ENCODE data around the gene HIVEP1. TPM values are rescaled to one million over a fixed set of nuclear protein-coding genes. Genes with fewer than 3 reads are reported as not detected.
A peak's percentile ranks its signal among the peaks of the same experiment; 100 is the strongest.

HIVEP1 gene
- total RNA-seq, 1 experiment from 2014 or later = 8.5 TPM

DNA sequence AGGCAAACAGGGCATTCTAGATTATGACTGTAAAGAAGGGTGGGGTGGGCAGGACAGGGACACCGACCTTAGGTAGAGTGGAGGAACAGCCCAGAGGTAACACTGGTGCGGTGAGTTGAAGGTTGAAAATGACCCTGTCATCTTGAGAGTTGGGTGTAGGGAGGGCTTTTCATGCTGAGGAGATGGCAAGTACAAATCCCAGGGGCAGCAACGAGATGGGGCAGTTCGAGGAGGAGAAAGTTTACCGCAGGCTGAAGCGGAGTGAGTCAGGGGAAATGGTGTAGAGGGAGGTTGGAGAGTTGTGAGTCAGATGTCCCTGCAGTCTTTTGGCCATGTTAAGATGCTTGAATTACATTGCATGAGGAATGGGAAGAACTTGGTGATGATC is 101.1 kb downstream of the HIVEP1 start:
- DNase-seq (ENCODE audit: extremely low read depth, low read depth) = no peak

DNA sequence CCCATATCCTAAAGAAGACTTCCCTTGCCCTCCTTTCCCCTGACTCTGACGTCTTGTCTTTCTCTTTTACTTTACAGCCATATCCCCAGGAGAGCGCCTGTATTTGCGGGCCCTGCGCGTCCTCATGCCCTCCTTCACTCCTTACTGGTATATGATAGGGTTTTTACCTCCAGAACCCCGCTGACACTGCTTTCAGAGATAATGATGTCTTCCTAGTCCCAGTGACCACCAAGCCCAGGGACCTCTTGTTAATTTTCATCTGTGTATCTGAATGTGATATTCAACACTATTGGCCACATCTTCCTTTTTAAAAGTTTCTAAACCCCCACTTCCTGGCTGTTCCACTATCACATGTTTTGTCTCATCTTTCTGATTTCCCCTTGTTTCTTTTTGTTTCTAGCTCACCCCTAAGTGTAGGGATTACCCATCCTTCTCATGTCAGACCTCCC is 102.0 kb downstream of the HIVEP1 start:
- no peak for DNase-seq (ENCODE audit: extremely low read depth, low read depth)

DNA sequence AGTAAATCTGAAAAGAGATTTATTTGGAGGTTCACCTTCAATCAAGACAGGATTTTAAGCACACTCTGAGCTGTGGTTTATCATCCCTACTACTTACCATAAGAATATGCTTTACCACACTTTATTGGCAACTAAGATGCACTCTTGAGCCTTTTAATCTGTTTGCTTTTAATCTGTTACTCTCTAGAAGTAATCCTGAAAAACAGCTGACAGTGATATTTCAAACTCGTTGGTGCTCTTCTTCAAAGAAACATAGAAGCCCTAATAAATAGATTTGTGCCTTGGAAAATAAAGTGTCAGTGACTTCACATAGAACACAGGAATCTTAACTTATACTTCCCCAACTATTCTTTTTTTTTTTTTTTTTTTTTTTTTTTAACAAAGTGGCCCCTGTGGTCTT is 102.9 kb downstream of the HIVEP1 start:
- no peak for DNase-seq (ENCODE audit: extremely low read depth, low read depth)

DNA sequence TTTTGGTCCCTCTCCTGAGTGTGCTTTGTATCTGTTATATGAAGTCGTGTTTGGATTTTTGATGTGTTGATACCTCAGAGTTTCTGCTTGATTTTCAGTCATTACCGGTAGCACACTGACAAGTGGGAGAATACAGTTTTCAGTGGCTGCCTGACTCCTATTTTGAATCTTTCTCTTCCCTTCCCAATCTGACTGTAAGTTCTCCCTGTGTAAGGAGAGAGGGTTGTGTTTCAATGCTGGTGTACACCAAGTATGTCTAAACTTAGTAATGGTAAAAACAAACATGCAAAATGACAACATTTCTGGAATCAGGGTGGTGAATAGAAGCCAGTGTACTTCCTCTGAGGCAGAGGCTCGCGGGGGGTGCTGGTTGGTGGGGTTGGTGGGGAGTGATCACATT is 103.4 kb downstream of the HIVEP1 start:
- DNase-seq (ENCODE audit: extremely low read depth, low read depth) = no peak

DNA sequence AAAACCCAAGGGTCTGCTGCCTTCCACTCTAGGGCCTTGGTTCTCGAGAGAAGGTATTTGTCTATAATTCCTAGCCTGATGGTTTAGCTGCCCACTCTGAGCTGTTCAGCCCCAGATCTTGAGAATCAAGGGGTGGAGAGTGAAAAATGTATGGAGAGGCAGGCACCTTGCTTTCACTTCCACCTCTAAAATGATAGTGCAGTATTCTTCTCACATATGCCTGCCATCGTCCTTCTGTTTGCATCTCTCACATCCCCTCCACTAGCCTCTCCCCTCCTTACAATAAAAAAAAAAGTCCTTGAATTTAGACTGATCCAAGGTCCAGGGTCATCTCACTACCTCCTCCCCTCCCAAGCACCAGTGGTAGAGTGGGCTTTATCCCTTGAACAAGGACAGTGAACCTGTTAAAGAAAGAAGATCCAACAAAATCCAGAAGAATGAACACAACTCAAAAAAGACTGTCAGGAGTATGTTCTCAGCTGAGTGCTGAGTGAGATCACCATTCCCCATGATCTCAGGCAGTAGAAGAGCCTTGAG is 104.2 kb downstream of the HIVEP1 start:
- DNase-seq (ENCODE audit: extremely low read depth, low read depth) = no peak

GRCh38 chr6:12116978-12117377 is 104.9 kb downstream of the HIVEP1 start:
- no peak for DNase-seq (ENCODE audit: extremely low read depth, low read depth)

DNA sequence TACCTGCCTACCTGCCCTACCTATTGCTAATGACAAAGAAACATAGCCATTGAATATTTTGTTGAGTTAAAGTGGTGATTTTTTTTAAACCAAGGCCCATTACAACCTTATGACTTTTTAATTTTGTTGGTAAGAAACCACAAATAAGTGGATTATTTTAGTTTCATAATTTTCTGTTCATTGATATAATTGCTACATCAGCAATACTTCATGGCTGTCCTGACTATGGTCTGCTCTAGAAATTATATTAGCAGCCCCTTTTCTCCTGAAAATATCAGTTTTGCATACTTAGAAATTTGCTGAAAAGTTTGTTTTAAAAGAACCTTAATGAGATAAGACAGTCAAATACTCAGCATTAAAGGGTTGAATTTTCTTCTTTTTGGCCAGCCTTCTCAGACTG is 106.5 kb downstream of the HIVEP1 start:
- no peak for DNase-seq (ENCODE audit: extremely low read depth, low read depth)

DNA sequence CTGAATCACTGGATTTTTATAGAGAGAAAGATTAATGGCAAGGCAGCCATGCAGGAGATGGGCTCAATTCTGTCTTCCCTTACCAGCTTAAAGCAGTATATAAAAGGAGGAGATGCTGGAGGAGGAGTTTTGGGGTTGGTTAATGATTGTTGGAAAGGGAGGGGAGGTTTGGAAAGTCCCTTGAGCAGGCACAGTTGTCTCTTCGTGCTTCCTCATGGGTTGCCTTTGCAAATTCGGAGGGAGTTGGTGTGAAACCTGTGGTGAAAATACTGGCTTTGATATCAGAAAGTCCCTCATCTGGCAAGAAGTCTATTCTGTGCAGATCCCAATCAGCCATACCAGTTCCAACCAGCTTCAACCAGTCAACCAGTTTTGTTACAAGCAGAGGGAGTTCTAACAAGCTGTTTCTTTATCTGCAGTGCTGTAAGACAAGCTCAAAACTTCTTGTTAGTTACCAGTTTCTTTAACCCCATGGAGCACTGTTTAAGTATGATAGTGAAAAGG is 107.0 kb downstream of the HIVEP1 start:
- no peak for DNase-seq (ENCODE audit: extremely low read depth, low read depth)

DNA sequence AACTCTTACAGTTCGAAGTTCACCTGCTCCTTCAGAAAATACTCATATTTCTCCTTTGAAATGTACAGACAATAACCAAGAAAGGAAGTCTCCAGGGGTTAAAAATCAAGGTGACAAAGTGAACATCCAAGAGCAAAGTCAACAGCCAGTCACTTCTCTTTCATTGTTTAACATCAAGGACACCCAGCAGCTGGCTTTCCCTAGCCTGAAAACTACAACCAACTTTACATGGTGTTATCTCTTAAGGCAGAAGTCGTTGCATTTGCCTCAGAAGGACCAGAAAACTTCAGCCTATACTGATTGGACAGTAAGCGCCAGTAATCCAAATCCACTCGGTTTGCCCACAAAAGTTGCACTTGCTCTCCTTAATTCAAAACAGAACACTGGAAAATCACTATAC is 113.3 kb downstream of the HIVEP1 start:
- no peak for DNase-seq (ENCODE audit: extremely low read depth, low read depth)

GRCh38 chr6:12126051-12126450 is 113.9 kb downstream of the HIVEP1 start:
- DNase-seq (ENCODE audit: extremely low read depth, low read depth) = no peak

GRCh38 chr6:12129523-12129922 is 117.4 kb downstream of the HIVEP1 start:
- no peak for DNase-seq (ENCODE audit: extremely low read depth, low read depth)

DNA sequence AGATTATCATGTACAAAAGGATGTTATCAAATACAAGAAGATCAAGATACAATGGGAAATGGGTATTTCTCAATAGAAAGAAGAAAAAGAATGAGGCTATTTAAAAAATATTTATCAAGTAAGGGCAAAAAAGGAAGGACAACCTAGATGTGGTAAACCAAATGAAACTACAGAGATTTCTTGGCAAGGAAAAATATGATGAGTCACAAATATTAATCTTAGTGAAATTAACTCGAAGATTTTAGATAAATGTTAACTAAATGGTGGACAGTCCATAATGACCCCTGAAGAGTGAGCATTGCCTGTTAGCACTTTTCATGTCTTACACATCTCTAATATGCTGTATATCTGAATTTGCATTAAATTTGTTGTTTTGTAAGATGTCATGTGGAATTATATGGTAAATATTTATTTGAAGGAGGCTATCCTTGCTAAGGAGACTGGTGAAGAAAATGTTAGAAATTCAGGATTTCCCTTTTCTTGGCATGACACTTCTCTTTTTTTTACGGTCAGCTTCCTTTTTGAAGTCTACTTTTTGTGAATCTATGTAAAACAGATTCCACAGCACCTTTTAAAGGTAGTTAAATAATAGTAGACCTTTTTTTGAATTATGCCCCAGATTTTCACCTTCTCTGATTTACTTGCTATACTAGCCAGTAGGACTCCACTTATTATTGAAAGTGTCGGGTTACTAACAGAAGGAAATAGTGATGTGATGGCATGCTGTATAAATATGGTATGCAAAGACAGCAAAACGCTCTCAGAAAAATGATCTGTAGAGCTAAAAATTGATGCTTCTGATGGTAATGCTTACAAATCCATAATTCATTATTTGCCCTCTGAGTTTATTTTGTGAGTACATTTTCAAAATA is 120.5 kb downstream of the HIVEP1 start:
- no peak for DNase-seq (ENCODE audit: extremely low read depth, low read depth)

DNA sequence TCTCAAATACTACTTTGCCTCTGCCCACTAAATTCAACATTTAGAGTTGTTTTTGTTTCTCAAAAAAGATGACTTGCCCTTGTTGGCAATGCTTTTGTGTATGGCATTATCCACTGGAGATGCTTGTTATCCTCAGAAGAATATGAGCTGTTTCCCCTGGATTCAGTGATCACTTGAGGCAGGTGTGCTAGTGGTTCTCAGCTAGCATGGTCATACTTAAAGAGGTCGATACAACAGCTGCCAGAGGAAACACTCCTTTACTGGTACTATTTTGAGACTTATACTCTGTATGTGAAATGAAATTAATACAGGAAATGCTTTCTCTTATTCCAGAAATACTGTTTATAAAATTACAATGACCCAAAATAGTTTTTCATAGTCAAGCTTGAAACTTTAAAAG is 122.5 kb downstream of the HIVEP1 start:
- DNase-seq (ENCODE audit: extremely low read depth, low read depth) = no peak

DNA sequence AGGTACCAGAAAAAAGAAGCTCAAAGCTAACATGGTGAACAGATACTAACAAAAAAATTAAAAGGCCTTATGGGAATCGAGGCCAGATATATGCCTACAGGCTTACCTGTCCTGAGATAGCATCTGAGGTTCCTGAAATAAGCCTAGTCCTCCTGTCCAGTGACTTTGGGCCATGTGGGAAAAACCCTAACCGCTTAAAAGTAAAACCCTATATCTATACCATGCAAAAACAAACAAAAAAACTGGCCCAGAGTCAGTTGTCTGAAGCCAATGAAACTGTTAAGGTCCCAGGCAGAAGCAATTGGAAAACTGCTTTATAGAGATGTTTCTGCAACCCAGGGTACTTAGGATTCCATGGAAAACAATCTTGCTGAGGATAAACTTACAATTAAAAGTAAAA is 122.9 kb downstream of the HIVEP1 start:
- no peak for DNase-seq (ENCODE audit: extremely low read depth, low read depth)

- DNase-seq (ENCODE audit: extremely low read depth, low read depth) = peak; percentile 22
Observed at GRCh38 chr6:12136905-12137304, 124.8 kb downstream of the HIVEP1 start.

DNA sequence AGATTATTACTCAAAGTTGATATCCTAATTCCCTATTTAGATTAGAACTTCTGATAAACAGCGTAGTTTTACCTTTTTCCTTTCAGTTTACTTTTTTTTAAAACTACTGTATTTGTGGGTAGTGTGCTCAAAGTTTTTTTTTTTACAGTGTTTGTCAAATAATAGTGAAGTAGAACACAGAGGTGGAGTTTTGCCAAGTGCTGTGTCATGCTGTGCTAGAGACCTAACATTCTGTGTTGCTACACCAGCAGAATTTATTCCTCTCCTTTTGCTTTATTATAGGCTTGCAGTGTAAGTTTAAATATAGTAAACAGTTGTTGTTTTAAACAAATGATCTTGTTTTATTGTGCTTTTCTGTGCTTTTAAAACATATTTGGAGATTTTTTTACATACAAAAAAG is 125.4 kb downstream of the HIVEP1 start:
- peak; percentile 63 for DNase-seq (ENCODE audit: extremely low read depth, low read depth)

- DNase-seq (ENCODE audit: extremely low read depth, low read depth) = no peak
Observed at GRCh38 chr6:12138381-12138780, 126.3 kb downstream of the HIVEP1 start.

- DNase-seq (ENCODE audit: extremely low read depth, low read depth) = no peak
Observed at GRCh38 chr6:12138936-12139335, 126.8 kb downstream of the HIVEP1 start.

GRCh38 chr6:12147557-12148316 is 135.6 kb downstream of the HIVEP1 start:
- no peak for DNase-seq (ENCODE audit: extremely low read depth, low read depth)

DNA sequence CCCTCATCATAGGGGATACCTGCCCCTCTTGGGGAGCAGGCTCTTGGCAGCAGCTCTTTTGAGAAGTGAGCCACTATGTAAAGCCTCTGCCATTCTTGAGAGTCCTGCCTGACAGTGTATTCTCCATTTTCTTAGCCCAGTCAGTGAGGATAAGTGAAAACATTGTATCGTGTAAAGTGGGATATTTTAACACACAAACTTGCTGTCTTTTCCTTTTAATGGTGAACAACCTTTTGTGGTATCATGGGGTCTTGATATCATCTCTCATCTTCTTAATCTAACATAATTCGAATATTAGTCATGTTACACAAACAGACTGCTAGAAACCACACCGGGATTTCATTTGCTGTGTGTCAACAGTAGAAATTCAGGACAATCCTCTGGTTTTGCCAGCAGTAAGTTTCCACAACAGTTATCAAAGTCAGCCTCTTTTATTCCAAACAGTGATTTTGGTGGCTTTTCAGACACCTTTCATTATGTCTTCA is 136.2 kb downstream of the HIVEP1 start:
- DNase-seq (ENCODE audit: extremely low read depth, low read depth) = no peak

- no peak for DNase-seq (ENCODE audit: extremely low read depth, low read depth)
Observed at GRCh38 chr6:12148841-12149240, 136.7 kb downstream of the HIVEP1 start.
